HG02798 (cell line): Measurements from ENCODE around the gene ATP13A2.

Experiments used
- ATAC-seq: cut with Tn5 transposase; IDR thresholded peaks from one replicate; pipeline ENCODE4 v1.9.1; 2021; ENCODE audit warnings: mild to moderate bottlenecking; ENCODE audit not compliant: unreplicated experiment, poor library complexity

The ATP13A2 gene

GRCh38 chr1:17011439-17012307 lies at the start of gene ATP13A2:
ATP13A2 (minus strand) TSS chr1:17011928; CDS start chr1:17011738, 190 bp downstream.
- ATAC-seq = peak; percentile 93

GRCh38 chr1:17061486-17061885 lies 49.8 kb upstream of the ATP13A2 start:
- ATAC-seq = no peak

GRCh38 chr1:17060306-17060749 lies 48.6 kb upstream of the ATP13A2 start:
- no peak for ATAC-seq

GRCh38 chr1:17059391-17060305 lies 47.9 kb upstream of the ATP13A2 start:
- ATAC-seq = peak; percentile 64

GRCh38 chr1:17056551-17056950 lies 44.8 kb upstream of the ATP13A2 start:
- ATAC-seq = no peak

- ATAC-seq = no peak
Measured at GRCh38 chr1:17055801-17056200, 44.1 kb upstream of the ATP13A2 start.

GRCh38 chr1:17053685-17054410 lies 42.1 kb upstream of the ATP13A2 start, which contains the start of gene SDHB:
SDHB (minus strand) TSS chr1:17054032; CDS start chr1:17054019, 13 bp downstream.
- peak; percentile 99 for ATAC-seq

- ATAC-seq = no peak
Measured at GRCh38 chr1:17053086-17053684, 41.5 kb upstream of the ATP13A2 start.

GRCh38 chr1:17052641-17053040 lies 40.9 kb upstream of the ATP13A2 start:
- ATAC-seq = no peak

- no peak for ATAC-seq
Measured at GRCh38 chr1:17052038-17052437, 40.3 kb upstream of the ATP13A2 start.

GRCh38 chr1:17047924-17048323 lies 36.2 kb upstream of the ATP13A2 start:
- no peak for ATAC-seq

- no peak for ATAC-seq
Measured at GRCh38 chr1:17046334-17046657, 34.6 kb upstream of the ATP13A2 start.

- ATAC-seq = no peak
Measured at GRCh38 chr1:17045634-17046333, 34.1 kb upstream of the ATP13A2 start.

GRCh38 chr1:17045150-17045549 lies 33.4 kb upstream of the ATP13A2 start:
- ATAC-seq = no peak

GRCh38 chr1:17043676-17044075 lies 31.9 kb upstream of the ATP13A2 start:
- no peak for ATAC-seq

GRCh38 chr1:17040135-17040534 lies 28.4 kb upstream of the ATP13A2 start:
- ATAC-seq = no peak

- no peak for ATAC-seq
Measured at GRCh38 chr1:17039522-17039921, 27.8 kb upstream of the ATP13A2 start.

GRCh38 chr1:17033481-17033880 lies 21.8 kb upstream of the ATP13A2 start:
- no peak for ATAC-seq

GRCh38 chr1:17032741-17033140 lies 21.0 kb upstream of the ATP13A2 start:
- ATAC-seq = no peak
